Caco-2 (cell line): ENCODE results near the gene ANO6. TPM values are rescaled to one million over a fixed set of nuclear protein-coding genes. Genes with fewer than 3 reads are reported as not detected.

Source experiments
- BruUV-seq: library from RNA; stranded (reverse); fragments of 400-500 nt; replicated peaks from 2 replicates; lab custom pipeline; 2021; lab: Mats Ljungman, UMichigan
- CTCF ChIA-PET: fragments of 300-600 bp; sonication (Branson Sonifier 250); formaldehyde crosslinking; loops from one replicate; lab custom pipeline; 2022; ENCODE audit warnings: antibody characterized with exemption; lab: Charles Lee
- POLR2A ChIA-PET: fragments of 300-600 bp; sonication (Branson Sonifier 250); formaldehyde crosslinking; loops from one replicate; lab custom pipeline; 2022; ENCODE audit warnings: antibody characterized with exemption; lab: Charles Lee
- DNase-seq, 2 experiments: peaks; one replicate each; pipeline versions ENCODE4 v3.0.0 to v3.0.0-alpha.2; 2020 to 2022
- H3K27me3 ChIP-seq: replicated peaks from 2 replicates; pipeline ENCODE4 v1.6.0; 2011; ENCODE audit warnings: low read length; ENCODE audit not compliant: control insufficient read depth, insufficient read depth
- H3K36me3 ChIP-seq: 2 replicates; pipeline ENCODE4 v1.5.1; 2011; ENCODE audit warnings: low read length; ENCODE audit not compliant: control insufficient read depth, insufficient read depth
- H3K4me1 ChIP-seq: fragments of 250-450 bp; sonication (Bioruptor Pico); 2 replicates; pipeline ENCODE4 v1.5.1; 2020; ENCODE audit warnings: mild to moderate bottlenecking
- H3K4me3 ChIP-seq: 2 replicates; pipeline ENCODE4 v1.5.1; 2011; ENCODE audit warnings: low read depth, mild to moderate bottlenecking, control low read depth, low read length
- H3K9me3 ChIP-seq: fragments of 250-450 bp; sonication (Bioruptor Pico); 2 replicates; pipeline ENCODE4 v1.5.1; 2020; ENCODE audit warnings: mild to moderate bottlenecking, moderate library complexity
- H3K27ac Mint-ChIP-seq: one replicate; pipeline ENCODE4 v1.8.0; 2022; ENCODE audit warnings: mixed read lengths; ENCODE audit not compliant: unreplicated experiment
- H3K27me3 Mint-ChIP-seq: one replicate; pipeline ENCODE4 v1.8.0; 2022; ENCODE audit warnings: mixed read lengths; ENCODE audit not compliant: insufficient read depth, unreplicated experiment
- H3K36me3 Mint-ChIP-seq: one replicate; pipeline ENCODE4 v1.8.0; 2022; ENCODE audit warnings: mild to moderate bottlenecking, mixed read lengths; ENCODE audit not compliant: insufficient read depth, unreplicated experiment
- H3K4me1 Mint-ChIP-seq: one replicate; pipeline ENCODE4 v1.8.0; 2022; ENCODE audit warnings: low read depth, mixed read lengths; ENCODE audit not compliant: unreplicated experiment
- H3K4me3 Mint-ChIP-seq: one replicate; pipeline ENCODE4 v1.8.0; 2022; ENCODE audit warnings: mild to moderate bottlenecking, moderate library complexity, mixed read lengths; ENCODE audit not compliant: unreplicated experiment
- H3K9me3 Mint-ChIP-seq: one replicate; pipeline ENCODE4 v1.8.0; 2022; ENCODE audit warnings: mixed read lengths; ENCODE audit not compliant: unreplicated experiment
- intact Hi-C: fragments of 100-400 bp; cut with micrococcal nuclease; formaldehyde crosslinking; loops from one replicate; pipeline ENCODE4 v1.10.0; 2022; ENCODE audit not compliant: unreplicated experiment
- total RNA-seq: library from RNA; stranded (reverse); gene quantifications from 2 replicates; pipeline ENCODE4 v1.2.3, GENCODE V29; 2022
- TF ChIP-seq, protein P1 (sequence below), 2 experiments: fragments of 200-600 bp in 1 of 2; IDR thresholded peaks; 1 replicate in 1 of 2; 2 replicates in 1 of 2; pipeline versions ENCODE4 v1.5.1 to v1.8.0; 2011 to 2022; ENCODE audit warnings: antibody characterized with exemption in 1 of 2, control low read depth in 1 of 2, inconsistent platforms in 1 of 2, low read depth in 1 of 2, low read length in 1 of 2, mild to moderate bottlenecking in 1 of 2, moderate library complexity in 1 of 2; ENCODE audit not compliant: insufficient read depth in 1 of 2, severe bottlenecking in 1 of 2, unreplicated experiment in 1 of 2

ANO6 gene
- total RNA-seq, 1 experiment from 2014 or later: 126 TPM

DNA sequence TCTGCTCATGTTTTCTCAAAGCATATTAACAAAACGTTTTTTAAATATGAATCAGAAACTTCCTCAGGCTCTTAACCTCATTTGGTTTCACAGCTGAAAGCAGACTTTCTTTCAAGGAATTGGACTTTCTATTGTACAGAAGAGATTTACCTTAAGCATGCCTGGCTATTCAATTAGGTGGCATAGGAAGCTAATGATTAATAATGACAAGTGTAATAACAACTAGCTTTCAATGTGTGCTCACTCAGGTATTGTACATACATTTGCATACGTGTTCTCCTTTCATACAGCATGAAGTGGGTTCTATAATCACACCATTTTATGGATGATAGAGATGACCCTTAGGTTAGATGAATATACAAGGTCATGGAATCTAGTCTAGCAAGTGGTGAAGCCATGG is 115.7 kb downstream of the ANO6 start:
- no peaks in the 10 kb centered on the region for H3K9me3 Mint-ChIP-seq
- H3K27me3 Mint-ChIP-seq: no peaks in the 10 kb centered on the region
- H3K36me3 ChIP-seq: peaks cover 4% of the 10 kb centered on the region; the same call in 1 of the 2 replicates
- no peak overlapping the region for H3K4me3 ChIP-seq
- DNase-seq: no peak
- TF ChIP-seq, protein P1, sequence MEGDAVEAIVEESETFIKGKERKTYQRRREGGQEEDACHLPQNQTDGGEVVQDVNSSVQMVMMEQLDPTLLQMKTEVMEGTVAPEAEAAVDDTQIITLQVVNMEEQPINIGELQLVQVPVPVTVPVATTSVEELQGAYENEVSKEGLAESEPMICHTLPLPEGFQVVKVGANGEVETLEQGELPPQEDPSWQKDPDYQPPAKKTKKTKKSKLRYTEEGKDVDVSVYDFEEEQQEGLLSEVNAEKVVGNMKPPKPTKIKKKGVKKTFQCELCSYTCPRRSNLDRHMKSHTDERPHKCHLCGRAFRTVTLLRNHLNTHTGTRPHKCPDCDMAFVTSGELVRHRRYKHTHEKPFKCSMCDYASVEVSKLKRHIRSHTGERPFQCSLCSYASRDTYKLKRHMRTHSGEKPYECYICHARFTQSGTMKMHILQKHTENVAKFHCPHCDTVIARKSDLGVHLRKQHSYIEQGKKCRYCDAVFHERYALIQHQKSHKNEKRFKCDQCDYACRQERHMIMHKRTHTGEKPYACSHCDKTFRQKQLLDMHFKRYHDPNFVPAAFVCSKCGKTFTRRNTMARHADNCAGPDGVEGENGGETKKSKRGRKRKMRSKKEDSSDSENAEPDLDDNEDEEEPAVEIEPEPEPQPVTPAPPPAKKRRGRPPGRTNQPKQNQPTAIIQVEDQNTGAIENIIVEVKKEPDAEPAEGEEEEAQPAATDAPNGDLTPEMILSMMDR (IDR thresholded peaks at IDR 0.05; ENCODE audit: insufficient read depth in 1 of 2, low read depth in 1 of 2, low read length in 1 of 2, severe bottlenecking in 1 of 2, unreplicated experiment in 1 of 2): no peak
- POLR2A ChIA-PET: no interaction called here
- H3K4me3 Mint-ChIP-seq: no peak overlapping the region
- no peaks in the 10 kb centered on the region for H3K9me3 ChIP-seq
- H3K4me1 ChIP-seq: no peaks in the 10 kb centered on the region; the same call in 1 of the 2 replicates
- peaks cover 20% of the 10 kb centered on the region for H3K36me3 Mint-ChIP-seq
- no peak overlapping the region for H3K27ac Mint-ChIP-seq
- no peaks in the 10 kb centered on the region for H3K27me3 ChIP-seq
- CTCF ChIA-PET: no interaction called here
- intact Hi-C loops: no loop called here
- peaks cover 10% of the 10 kb centered on the region for H3K4me1 Mint-ChIP-seq
- no TSS peak for BruUV-seq

DNA sequence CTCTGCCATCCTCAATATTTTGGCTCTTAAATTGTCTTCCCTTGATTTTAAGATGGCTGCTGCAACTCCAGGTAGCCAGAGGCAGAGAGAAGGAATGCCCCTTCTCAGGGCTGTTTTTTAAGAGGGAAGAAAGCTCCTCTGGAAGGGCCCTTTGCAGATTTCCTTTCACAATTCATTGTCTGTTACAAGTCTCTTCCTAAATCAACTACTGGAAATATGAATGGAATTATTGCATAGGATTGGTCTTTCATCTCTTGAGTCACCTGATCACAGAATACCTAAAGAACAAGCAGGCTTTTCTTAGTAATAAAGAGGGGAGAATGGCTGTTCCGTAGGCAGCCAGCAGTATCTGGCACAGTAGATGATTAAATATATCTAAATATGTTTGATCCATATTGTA is 118.5 kb downstream of the ANO6 start:
- Mint-ChIP-seq H3K27me3 (no peaks in the 10 kb centered on the region), H3K9me3 (no peaks in the 10 kb centered on the region), H3K4me3 (no peak overlapping the region), H3K36me3 (peaks cover 21% of the 10 kb centered on the region), H3K27ac (no peak overlapping the region), H3K4me1 (no peaks in the 10 kb centered on the region)
- Histone ChIP-seq H3K9me3 (no peaks in the 10 kb centered on the region), H3K36me3 (peaks cover 2% of the 10 kb centered on the region; the same call in 1 of the 2 replicates), H3K27me3 (no peaks in the 10 kb centered on the region), H3K4me3 (no peak overlapping the region), H3K4me1 (no peaks in the 10 kb centered on the region)
- intact Hi-C loops: no loop called here
- BruUV-seq: no TSS peak
- no peak for DNase-seq
- POLR2A ChIA-PET: no interaction called here
- CTCF ChIA-PET: no interaction called here
- TF ChIP-seq, protein P1 (IDR thresholded peaks at IDR 0.05; ENCODE audit: insufficient read depth in 1 of 2, low read depth in 1 of 2, low read length in 1 of 2, severe bottlenecking in 1 of 2, unreplicated experiment in 1 of 2): no peak

DNA sequence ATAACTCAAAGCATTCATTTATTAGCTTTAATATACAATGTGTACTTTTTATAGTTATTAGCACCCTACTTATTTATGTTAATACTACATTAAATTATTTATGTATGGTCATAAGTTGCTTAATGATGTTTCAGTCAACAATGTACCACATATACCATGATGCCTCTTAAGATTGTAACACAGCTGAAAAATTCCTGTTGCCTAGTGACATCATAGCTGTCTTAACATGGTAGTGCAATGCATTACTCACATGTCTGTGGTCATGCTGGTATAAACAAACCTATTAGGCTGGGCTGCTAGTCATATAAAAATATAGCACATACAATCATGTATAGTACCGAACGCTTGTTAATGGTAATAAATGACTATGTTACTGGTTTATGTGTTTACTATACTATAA is 120.4 kb downstream of the ANO6 start:
- Histone ChIP-seq H3K36me3 (peaks cover 2% of the 10 kb centered on the region; the same call in 1 of the 2 replicates), H3K27me3 (no peaks in the 10 kb centered on the region), H3K9me3 (no peaks in the 10 kb centered on the region), H3K4me1 (peaks cover 4% of the 10 kb centered on the region; the same call in 1 of the 2 replicates), H3K4me3 (no peak overlapping the region)
- Mint-ChIP-seq H3K36me3 (peaks cover 23% of the 10 kb centered on the region), H3K27me3 (no peaks in the 10 kb centered on the region), H3K9me3 (no peaks in the 10 kb centered on the region), H3K27ac (no peak overlapping the region), H3K4me1 (peaks cover 3% of the 10 kb centered on the region), H3K4me3 (no peak overlapping the region)
- no TSS peak for BruUV-seq
- ChIA-PET POLR2A (no interaction called here), CTCF (no interaction called here)
- no peak for DNase-seq
- intact Hi-C loops: no loop called here
- TF ChIP-seq, protein P1 (IDR thresholded peaks at IDR 0.05; ENCODE audit: insufficient read depth in 1 of 2, low read depth in 1 of 2, low read length in 1 of 2, severe bottlenecking in 1 of 2, unreplicated experiment in 1 of 2): no peak
